ENCODE data around the gene PHF19.

Gene PHF19

GRCh38 chr9:120889606-120890271, 12.8 kb upstream of the PHF19 start:
- peaks cover 22% of the 10 kb centered on the region for H3F3A ChIP-seq (ENCODE audit: insufficient read depth)
- H3K9me2 ChIP-seq (replicated peaks; ENCODE audit: insufficient read depth, low read length), result no peaks in the 10 kb centered on the region
- no peak overlapping the region for H3K4me3 ChIP-seq (ENCODE audit: insufficient read depth, low read length, poor library complexity, severe bottlenecking)
- no peak overlapping the region for H3K4me2 ChIP-seq (ENCODE audit: low read depth, low read length, poor library complexity, severe bottlenecking)
- H3K27me3 ChIP-seq (ENCODE audit: low read length), result no peaks in the 10 kb centered on the region
- no peaks in the 10 kb centered on the region for H3K36me3 ChIP-seq (ENCODE audit: low read length)
- H3K9ac ChIP-seq (ENCODE audit: low read length), result no peak overlapping the region
- H3K27ac ChIP-seq (ENCODE audit: low read depth, low read length), result peak overlapping the region; percentile 91; the same call in 1 of the 2 replicates
- no peaks in the 10 kb centered on the region for H3K79me2 ChIP-seq (ENCODE audit: insufficient read depth, low read length)
- TF ChIP-seq EZH2phosphoT487 (conservative IDR thresholded peaks at IDR 0.05; ENCODE audit: low read length), result no peak
- TF ChIP-seq CTCF (IDR thresholded peaks at IDR 0.05; ENCODE audit: insufficient read depth, low read length, poor library complexity, severe bottlenecking), result no peak
- no peaks in the 10 kb centered on the region for H3K9me3 ChIP-seq (ENCODE audit: insufficient read depth, low read length)
- H2AFZ ChIP-seq (ENCODE audit: low read depth, low read length, severe bottlenecking), result no peak overlapping the region
- H4K20me1 ChIP-seq (ENCODE audit: low read depth, low read length), result no peaks in the 10 kb centered on the region

- no peak overlapping the region for H3K27ac ChIP-seq (ENCODE audit: low read depth, low read length)
- no peak overlapping the region for H3K4me2 ChIP-seq (ENCODE audit: low read depth, low read length, poor library complexity, severe bottlenecking)
- TF ChIP-seq CTCF (IDR thresholded peaks at IDR 0.05; ENCODE audit: insufficient read depth, low read length, poor library complexity, severe bottlenecking) (no peak), EZH2phosphoT487 (conservative IDR thresholded peaks at IDR 0.05; ENCODE audit: low read length) (no peak)
Measured at GRCh38 chr9:120888626-120889025, 11.6 kb upstream of the PHF19 start.

GRCh38 chr9:120886490-120886967, 9.5 kb upstream of the PHF19 start:
- H3K9me2 ChIP-seq (replicated peaks; ENCODE audit: insufficient read depth, low read length), result no peaks in the 10 kb centered on the region
- H3K27me3 ChIP-seq (ENCODE audit: low read length), result no peaks in the 10 kb centered on the region
- H3K27ac ChIP-seq (ENCODE audit: low read depth, low read length), result no peak overlapping the region
- H3F3A ChIP-seq (ENCODE audit: insufficient read depth), result peaks cover 7% of the 10 kb centered on the region; the same call in 1 of the 2 replicates
- H3K4me3 ChIP-seq (ENCODE audit: insufficient read depth, low read length, poor library complexity, severe bottlenecking), result no peak overlapping the region
- no peak overlapping the region for H3K9ac ChIP-seq (ENCODE audit: low read length)
- H3K4me2 ChIP-seq (ENCODE audit: low read depth, low read length, poor library complexity, severe bottlenecking), result no peak overlapping the region
- H3K79me2 ChIP-seq (ENCODE audit: insufficient read depth, low read length), result no peaks in the 10 kb centered on the region
- H4K20me1 ChIP-seq (ENCODE audit: low read depth, low read length), result no peaks in the 10 kb centered on the region
- no peaks in the 10 kb centered on the region for H3K36me3 ChIP-seq (ENCODE audit: low read length)
- H2AFZ ChIP-seq (ENCODE audit: low read depth, low read length, severe bottlenecking), result no peak overlapping the region
- H3K9me3 ChIP-seq (ENCODE audit: insufficient read depth, low read length), result no peaks in the 10 kb centered on the region
- TF ChIP-seq CTCF (IDR thresholded peaks at IDR 0.05; ENCODE audit: insufficient read depth, low read length, poor library complexity, severe bottlenecking) (no peak), EZH2phosphoT487 (conservative IDR thresholded peaks at IDR 0.05; ENCODE audit: low read length) (no peak)

More at GRCh38 chr9:120888626-120889025, 11.6 kb upstream of the PHF19 start:
- Histone ChIP-seq H3K9me3 (ENCODE audit: insufficient read depth, low read length) (no peaks in the 10 kb centered on the region), H2AFZ (ENCODE audit: low read depth, low read length, severe bottlenecking) (no peak overlapping the region), H3K36me3 (ENCODE audit: low read length) (no peaks in the 10 kb centered on the region), H3K9ac (ENCODE audit: low read length) (no peak overlapping the region), H3F3A (ENCODE audit: insufficient read depth) (peaks cover 22% of the 10 kb centered on the region), H3K27me3 (ENCODE audit: low read length) (no peaks in the 10 kb centered on the region), H3K9me2 (replicated peaks; ENCODE audit: insufficient read depth, low read length) (no peaks in the 10 kb centered on the region), H3K4me3 (ENCODE audit: insufficient read depth, low read length, poor library complexity, severe bottlenecking) (no peak overlapping the region), H3K79me2 (ENCODE audit: insufficient read depth, low read length) (no peaks in the 10 kb centered on the region), H4K20me1 (ENCODE audit: low read depth, low read length) (no peaks in the 10 kb centered on the region)

Measured in SU-DHL-6 (cell line).